Measurements from ENCODE around the gene EIF2B4. TPM values are rescaled to one million over a fixed set of nuclear protein-coding genes. Genes with fewer than 3 reads are reported as not detected.

Gene EIF2B4
- polyA plus RNA-seq, 1 experiment: 42.8 TPM

DNA sequence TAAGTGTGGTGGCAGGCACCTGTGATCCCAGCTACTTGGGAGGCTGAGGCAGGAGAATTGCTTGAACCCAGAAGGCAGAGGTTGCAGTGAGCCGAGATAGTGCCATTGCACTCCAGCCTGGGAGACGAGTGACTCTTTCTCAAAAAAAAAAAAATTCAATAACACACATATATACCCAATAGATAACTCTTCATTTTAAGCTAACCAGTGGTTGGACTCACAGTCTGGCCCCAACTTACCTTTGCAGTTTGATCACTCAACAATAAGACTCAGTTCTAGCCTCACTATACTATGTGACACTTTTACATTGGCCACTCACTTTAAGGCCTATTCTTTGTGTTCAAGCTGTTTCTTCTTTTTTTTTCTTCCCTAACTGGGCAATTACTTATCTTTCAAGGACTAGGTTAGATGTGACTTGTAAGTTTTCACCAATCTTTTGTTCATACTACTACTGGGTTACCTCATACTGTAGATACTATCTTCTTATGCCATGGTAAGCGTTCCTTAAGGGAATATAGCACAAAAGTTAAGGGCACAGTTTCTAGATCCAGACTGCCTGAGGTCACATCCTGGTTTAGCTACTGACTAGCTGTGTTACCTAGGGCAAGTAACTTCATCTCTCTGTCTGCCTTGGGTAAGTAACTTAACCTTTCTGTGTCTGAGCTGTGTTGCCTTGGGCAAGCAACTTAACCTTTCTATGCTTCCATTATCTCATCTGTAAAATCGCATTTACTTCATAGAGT lies 7.3 kb downstream of the EIF2B4 start:
- DNase-seq (ENCODE audit: low read depth): no peak
- H3K4me3 ChIP-seq (ENCODE audit: low read depth, low read length): no peak overlapping the region
- no peak for TF ChIP-seq CTCF (IDR thresholded peaks at IDR 0.05; ENCODE audit: insufficient read depth, low read depth, low read length)
- POLR2A ChIA-PET: no interaction called here
- H3K27me3 ChIP-seq (ENCODE audit: control insufficient read depth, insufficient read depth, low read length): no peaks in the 10 kb centered on the region
- CTCF ChIA-PET: interaction anchor here (0.5 to 0.7 kb wide), 3 partner anchors 193 to 1294 kb away, joined by 3 to 4 read pairs (median 3); no protein-coding TSS in a partner anchor
- H3K36me3 ChIP-seq (ENCODE audit: control insufficient read depth, insufficient read depth, low read length): peaks cover 16% of the 10 kb centered on the region

DNA sequence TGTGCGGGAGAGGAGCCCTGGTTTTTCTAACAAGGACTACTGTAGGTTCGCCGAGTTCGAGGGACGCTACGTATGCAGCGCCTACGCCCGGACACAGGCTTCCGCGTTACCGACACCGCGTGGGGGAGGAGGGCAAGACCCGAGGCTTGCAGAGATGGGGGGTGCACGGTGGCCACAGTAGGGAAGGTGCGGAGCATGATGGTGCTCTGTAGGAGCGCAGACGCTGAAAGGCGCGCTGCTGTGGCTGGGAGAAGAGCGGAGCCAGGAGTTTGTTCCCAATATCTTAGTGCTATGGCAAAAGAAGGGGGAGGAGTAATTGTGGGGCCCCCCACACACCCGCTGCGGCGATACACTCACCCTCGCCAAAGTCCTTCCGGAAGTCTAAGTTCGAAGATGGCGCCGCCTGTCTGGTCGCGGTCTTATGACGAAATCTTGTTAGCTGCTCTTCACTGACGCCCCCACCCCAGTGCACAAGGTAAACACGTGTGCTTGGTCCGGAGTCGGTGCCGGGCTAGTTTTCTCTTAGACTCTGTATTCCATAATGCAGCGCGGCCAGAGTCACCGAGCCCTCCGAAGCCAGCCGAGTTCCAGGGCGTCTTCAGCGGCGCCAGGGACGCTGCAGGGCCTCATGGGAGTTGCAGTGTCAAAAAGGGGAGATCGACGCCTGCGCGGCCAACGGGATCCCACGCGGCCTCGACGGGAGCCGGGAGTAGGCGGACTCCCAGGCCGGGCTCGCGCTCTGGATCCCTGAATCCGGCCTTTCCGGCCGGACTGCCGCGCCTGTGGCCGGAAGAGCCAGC lies 13.6 kb downstream of the EIF2B4 start, which contains the start of gene GTF3C2:
GTF3C2 (minus strand) TSS at position 383 of the 800 bp plus-strand sequence. CDS start 13,210 bp downstream, outside the sequence.
- CTCF ChIA-PET: interaction anchor here (0.8 to 1.6 kb wide), 4 partner anchors 13 to 32 kb away, joined by 3 to 8 read pairs (median 3); partner anchors contain the start of genes EIF2B4 and SNX17
- H3K4me3 ChIP-seq (ENCODE audit: low read depth, low read length): peak within 1 kb of the TSS; percentile 67

DNA sequence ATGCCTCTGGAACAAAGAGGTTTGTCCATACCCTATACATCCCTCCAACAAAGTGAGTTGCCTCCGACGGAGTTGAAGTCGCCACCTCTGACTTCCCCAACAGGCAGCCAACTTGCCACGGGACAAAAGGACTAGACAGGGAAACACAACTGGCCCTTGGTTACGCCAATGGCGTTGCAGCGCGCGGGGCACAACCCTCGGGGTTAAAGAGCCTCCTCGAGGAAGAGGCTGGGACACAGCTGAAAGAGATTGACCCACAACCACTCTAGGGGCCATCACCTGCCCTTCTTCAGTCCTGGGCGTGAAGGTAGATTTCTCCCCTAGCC lies 14.1 kb downstream of the EIF2B4 start:
- Histone ChIP-seq H3K27me3 (ENCODE audit: control insufficient read depth, insufficient read depth, low read length) (no peaks in the 10 kb centered on the region), H3K36me3 (ENCODE audit: control insufficient read depth, insufficient read depth, low read length) (no peaks in the 10 kb centered on the region), H3K4me3 (ENCODE audit: low read depth, low read length) (peak overlapping the region; percentile 67)
- DNase-seq (ENCODE audit: low read depth): no peak
- ChIA-PET CTCF (interaction anchor here (1.5 to 1.6 kb wide), 3 partner anchors 13 to 16 kb away, joined by 3 to 8 read pairs (median 3); partner anchors contain the start of genes EIF2B4 and SNX17), POLR2A (interaction anchor here (1.1 kb wide), 1 partner anchor 14 kb away, joined by 4 read pairs; the partner anchor contains the start of gene EIF2B4)
- no peak for TF ChIP-seq CTCF (IDR thresholded peaks at IDR 0.05; ENCODE audit: insufficient read depth, low read depth, low read length)

More for the DNA sequence above, 13.6 kb downstream of the EIF2B4 start, which contains the start of gene GTF3C2:
- POLR2A ChIA-PET: interaction anchor here (1.1 kb wide), 1 partner anchor 13 kb away, joined by 4 read pairs; the partner anchor contains the start of gene EIF2B4
- Histone ChIP-seq H3K36me3 (ENCODE audit: control insufficient read depth, insufficient read depth, low read length) (no peaks in the 10 kb centered on the region), H3K27me3 (ENCODE audit: control insufficient read depth, insufficient read depth, low read length) (no peaks in the 10 kb centered on the region)
- TF ChIP-seq CTCF (IDR thresholded peaks at IDR 0.05; ENCODE audit: insufficient read depth, low read depth, low read length): no peak
- DNase-seq (ENCODE audit: low read depth): peak; percentile 87

- no peak for DNase-seq (ENCODE audit: low read depth)
- H3K4me3 ChIP-seq (ENCODE audit: low read depth, low read length): no peak overlapping the region
- ChIA-PET CTCF (interaction anchor here (0.6 to 1.2 kb wide), 2 partner anchors 15 to 1214 kb away, joined by 4 read pairs; no protein-coding TSS in a partner anchor), POLR2A (interaction anchor here (0.7 kb wide), 1 partner anchor 304 kb away, joined by 3 read pairs; no protein-coding TSS in a partner anchor)
- H3K27me3 ChIP-seq (ENCODE audit: control insufficient read depth, insufficient read depth, low read length): no peaks in the 10 kb centered on the region
- H3K36me3 ChIP-seq (ENCODE audit: control insufficient read depth, insufficient read depth, low read length): no peaks in the 10 kb centered on the region
- no peak for TF ChIP-seq CTCF (IDR thresholded peaks at IDR 0.05; ENCODE audit: insufficient read depth, low read depth, low read length)
Observed at GRCh38 chr2:27354597-27354927, 15.6 kb downstream of the EIF2B4 start.
